Adrenal gland (tissue), 5 donors: ENCODE measurements around the gene ETNK2.

Source experiments
- POLR2A ChIP-seq, 2 donors: fragments of 450-650 bp; IDR thresholded peaks; one replicate each; pipeline ENCODE4 v1.6.1; 2017; ENCODE audit warnings: antibody characterized with exemption in 2 of 2, mild to moderate bottlenecking in 2 of 2, moderate library complexity in 1 of 2
- TF ChIP-seq, protein P1 (sequence below), 6 experiments: fragments of 450-650 bp in 4 of 6; fragments of 200-600 bp in 2 of 6; sonication (generic) in 1 of 6; IDR thresholded peaks; 1 replicate in 5 of 6; 2 replicates in 1 of 6; pipeline versions ENCODE4 v1.5.1 to v1.8.0; 2016 to 2021; ENCODE audit warnings: antibody characterized with exemption in 6 of 6, mild to moderate bottlenecking in 2 of 6, moderate library complexity in 1 of 6
- donor health status: DM: no; HTN: no; CAD: no.

GRCh38 chr1:204201348-204202040 lies 49.6 kb upstream of the ETNK2 start:
- TF ChIP-seq, protein P1, sequence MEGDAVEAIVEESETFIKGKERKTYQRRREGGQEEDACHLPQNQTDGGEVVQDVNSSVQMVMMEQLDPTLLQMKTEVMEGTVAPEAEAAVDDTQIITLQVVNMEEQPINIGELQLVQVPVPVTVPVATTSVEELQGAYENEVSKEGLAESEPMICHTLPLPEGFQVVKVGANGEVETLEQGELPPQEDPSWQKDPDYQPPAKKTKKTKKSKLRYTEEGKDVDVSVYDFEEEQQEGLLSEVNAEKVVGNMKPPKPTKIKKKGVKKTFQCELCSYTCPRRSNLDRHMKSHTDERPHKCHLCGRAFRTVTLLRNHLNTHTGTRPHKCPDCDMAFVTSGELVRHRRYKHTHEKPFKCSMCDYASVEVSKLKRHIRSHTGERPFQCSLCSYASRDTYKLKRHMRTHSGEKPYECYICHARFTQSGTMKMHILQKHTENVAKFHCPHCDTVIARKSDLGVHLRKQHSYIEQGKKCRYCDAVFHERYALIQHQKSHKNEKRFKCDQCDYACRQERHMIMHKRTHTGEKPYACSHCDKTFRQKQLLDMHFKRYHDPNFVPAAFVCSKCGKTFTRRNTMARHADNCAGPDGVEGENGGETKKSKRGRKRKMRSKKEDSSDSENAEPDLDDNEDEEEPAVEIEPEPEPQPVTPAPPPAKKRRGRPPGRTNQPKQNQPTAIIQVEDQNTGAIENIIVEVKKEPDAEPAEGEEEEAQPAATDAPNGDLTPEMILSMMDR (IDR thresholded peaks at IDR 0.05) = no peak
- TF ChIP-seq POLR2A (IDR thresholded peaks at IDR 0.05) = no peak
